Sigmoid colon (tissue), 7 donors: ENCODE data around the gene EGLN3. TPM values are rescaled to one million over a fixed set of nuclear protein-coding genes. Genes with fewer than 3 reads are reported as not detected.
A peak's percentile ranks its signal among the peaks of the same experiment; 100 is the strongest.

Experiments
- DNase-seq: peaks from one replicate; pipeline ENCODE4 v3.0.0-alpha.2; 2019
- H3K27ac ChIP-seq, 4 donors: fragments of 200-600 bp; sonication (generic); one replicate each; pipeline ENCODE4 v1.5.1; 2016 to 2019; ENCODE audit warnings: mild to moderate bottlenecking in 1 of 4
- H3K27me3 ChIP-seq, 3 donors: fragments of 200-600 bp; sonication (generic); one replicate each; pipeline ENCODE4 v1.5.1; 2019; ENCODE audit warnings: mild to moderate bottlenecking in 1 of 3
- H3K36me3 ChIP-seq, 4 donors: fragments of 200-600 bp; sonication (generic); one replicate each; pipeline ENCODE4 v1.5.1; 2016 to 2019
- H3K4me1 ChIP-seq, 4 donors: fragments of 200-600 bp; sonication (generic); one replicate each; pipeline ENCODE4 v1.5.1; 2017 to 2019
- H3K4me3 ChIP-seq, 4 donors: fragments of 200-600 bp; sonication (generic); one replicate each; pipeline ENCODE4 v1.5.1; 2017 to 2019; ENCODE audit warnings: mild to moderate bottlenecking in 2 of 4, moderate library complexity in 1 of 4
- H3K9me3 ChIP-seq, 4 donors: fragments of 200-600 bp in 3 of 4; sonication (generic) in 3 of 4; one replicate each; pipeline versions ENCODE4 v1.5.1 to v1.6.1; 2013 to 2019
- EP300 ChIP-seq, 4 donors: sonication (generic); formaldehyde crosslinking; IDR thresholded peaks; one replicate each; pipeline ENCODE4 v1.6.1; 2017; ENCODE audit warnings: antibody characterized with exemption in 4 of 4
- POLR2A ChIP-seq, 2 donors: fragments of 450-650 bp; IDR thresholded peaks; one replicate each; pipeline ENCODE4 v1.6.1; 2016; ENCODE audit warnings: antibody characterized with exemption in 2 of 2, mild to moderate bottlenecking in 2 of 2, moderate library complexity in 2 of 2
- POLR2AphosphoS5 ChIP-seq, 4 donors: sonication (generic); formaldehyde crosslinking; IDR thresholded peaks; one replicate each; pipeline ENCODE4 v1.6.1; 2017; ENCODE audit warnings: antibody characterized with exemption in 4 of 4
- WGBS, 2 donors: extraction: QIAGEN DNeasy Blood & Tissue Kit; methylation state at CpG; one replicate each; pipeline ENCODE4 v1.1.7; 2013; 5-methylcytosine and 5-hydroxymethylcytosine counted together
- intact Hi-C: fragments of 100-400 bp; cut with DNase I; formaldehyde crosslinking; loops from one replicate; pipeline ENCODE4 v1.15.1; 2023
- polyA plus RNA-seq, 3 donors: library from polyadenylated mRNA; stranded (reverse); fragments of 200-250 nt; gene quantifications; one replicate each; pipeline ENCODE4 v1.2.3, GENCODE V29; 2013
- total RNA-seq, 4 donors: library from RNA; depleted of rRNA; stranded (reverse); fragments of >200 nt; gene quantifications; one replicate each; pipeline ENCODE4 v1.1.0, GENCODE V29; 2016
- TF ChIP-seq, protein P1 (sequence below), 4 experiments: fragments of 450-650 bp in 3 of 4; fragments of 200-600 bp in 1 of 4; IDR thresholded peaks; one replicate each; pipeline ENCODE4 v1.5.1; 2016 to 2019; ENCODE audit warnings: antibody characterized with exemption in 4 of 4, mild to moderate bottlenecking in 3 of 4, moderate library complexity in 2 of 4
- donor health status: healthy with polysubstance abuse.
- donor health status: Bipolar disorder and iron deficiency.
- donor health status: healthy.

Gene EGLN3
- total and polyA plus RNA-seq, 7 donors: 13.0 to 69.1 (median 18.5) TPM

DNA sequence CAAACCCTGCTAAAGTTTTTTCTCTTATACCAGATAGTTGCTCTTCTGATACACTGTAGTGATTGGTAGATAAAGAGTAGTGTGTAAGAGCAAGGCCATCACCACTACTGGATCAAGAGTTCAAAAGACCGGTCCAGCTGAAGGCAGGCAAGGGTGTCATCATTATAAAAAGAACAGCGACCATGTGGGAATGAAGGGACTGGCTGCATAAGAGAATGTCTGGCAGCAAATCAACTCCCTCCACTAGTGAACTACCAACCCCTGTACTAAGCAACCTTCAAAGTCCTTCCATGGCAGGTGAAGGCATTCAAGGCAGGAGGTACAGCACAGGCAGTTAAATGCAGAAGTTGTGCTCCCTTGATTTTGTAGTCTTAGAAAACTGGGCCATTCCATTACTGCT, 53.5 kb downstream of the EGLN3 start:
- 86 to 89% methylated on average over 2 of the region's 2 CpGs for WGBS, 2 donors
- Histone ChIP-seq H3K9me3 (no peaks in the 10 kb centered on the region), H3K27ac (peak overlapping the region in 3 of 4 donors; percentile 18 to 57 (median 55)), H3K4me1 (peaks cover 0 to 6% (median 0%) of the 10 kb centered on the region in 4 donors), H3K27me3 (no peaks in the 10 kb centered on the region), H3K36me3 (no peaks in the 10 kb centered on the region), H3K4me3 (no peak overlapping the region)
- intact Hi-C loops: no loop called here
- TF ChIP-seq, protein P1, sequence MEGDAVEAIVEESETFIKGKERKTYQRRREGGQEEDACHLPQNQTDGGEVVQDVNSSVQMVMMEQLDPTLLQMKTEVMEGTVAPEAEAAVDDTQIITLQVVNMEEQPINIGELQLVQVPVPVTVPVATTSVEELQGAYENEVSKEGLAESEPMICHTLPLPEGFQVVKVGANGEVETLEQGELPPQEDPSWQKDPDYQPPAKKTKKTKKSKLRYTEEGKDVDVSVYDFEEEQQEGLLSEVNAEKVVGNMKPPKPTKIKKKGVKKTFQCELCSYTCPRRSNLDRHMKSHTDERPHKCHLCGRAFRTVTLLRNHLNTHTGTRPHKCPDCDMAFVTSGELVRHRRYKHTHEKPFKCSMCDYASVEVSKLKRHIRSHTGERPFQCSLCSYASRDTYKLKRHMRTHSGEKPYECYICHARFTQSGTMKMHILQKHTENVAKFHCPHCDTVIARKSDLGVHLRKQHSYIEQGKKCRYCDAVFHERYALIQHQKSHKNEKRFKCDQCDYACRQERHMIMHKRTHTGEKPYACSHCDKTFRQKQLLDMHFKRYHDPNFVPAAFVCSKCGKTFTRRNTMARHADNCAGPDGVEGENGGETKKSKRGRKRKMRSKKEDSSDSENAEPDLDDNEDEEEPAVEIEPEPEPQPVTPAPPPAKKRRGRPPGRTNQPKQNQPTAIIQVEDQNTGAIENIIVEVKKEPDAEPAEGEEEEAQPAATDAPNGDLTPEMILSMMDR (IDR thresholded peaks at IDR 0.05): no peak
- TF ChIP-seq EP300 (IDR thresholded peaks at IDR 0.05) (no peak), POLR2A (IDR thresholded peaks at IDR 0.05) (no peak), POLR2AphosphoS5 (IDR thresholded peaks at IDR 0.05) (no peak)
- DNase-seq: no peak

DNA sequence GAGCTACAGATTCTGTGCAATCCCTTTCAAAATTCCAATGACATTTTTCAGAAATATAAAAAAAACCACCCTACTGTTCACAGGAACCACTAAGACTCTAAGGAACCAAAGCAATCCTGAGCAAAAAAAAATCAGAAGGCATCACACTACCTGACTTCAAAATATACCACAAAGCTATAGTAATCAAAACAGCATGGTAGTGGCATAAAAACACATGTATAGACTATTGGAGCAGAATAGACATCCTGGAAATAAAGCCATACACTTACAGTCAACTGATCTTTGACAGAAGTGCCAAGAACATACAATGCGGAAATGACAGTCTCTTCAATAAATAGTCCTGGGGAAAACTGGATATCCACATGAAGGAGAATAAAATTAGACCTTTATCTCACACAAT, 56.5 kb downstream of the EGLN3 start:
- Histone ChIP-seq H3K27me3 (no peaks in the 10 kb centered on the region), H3K36me3 (no peaks in the 10 kb centered on the region), H3K9me3 (no peaks in the 10 kb centered on the region), H3K4me1 (peaks cover 0 to 6% (median 0%) of the 10 kb centered on the region in 4 donors), H3K27ac (no peak overlapping the region), H3K4me3 (no peak overlapping the region)
- intact Hi-C loops: no loop called here
- TF ChIP-seq POLR2A (IDR thresholded peaks at IDR 0.05) (no peak), POLR2AphosphoS5 (IDR thresholded peaks at IDR 0.05) (no peak), EP300 (IDR thresholded peaks at IDR 0.05) (no peak)
- TF ChIP-seq, protein P1 (IDR thresholded peaks at IDR 0.05): no peak
- WGBS, 2 donors: 97 to 98% methylated on average over 1 of the region's 1 CpG
- no peak for DNase-seq

DNA sequence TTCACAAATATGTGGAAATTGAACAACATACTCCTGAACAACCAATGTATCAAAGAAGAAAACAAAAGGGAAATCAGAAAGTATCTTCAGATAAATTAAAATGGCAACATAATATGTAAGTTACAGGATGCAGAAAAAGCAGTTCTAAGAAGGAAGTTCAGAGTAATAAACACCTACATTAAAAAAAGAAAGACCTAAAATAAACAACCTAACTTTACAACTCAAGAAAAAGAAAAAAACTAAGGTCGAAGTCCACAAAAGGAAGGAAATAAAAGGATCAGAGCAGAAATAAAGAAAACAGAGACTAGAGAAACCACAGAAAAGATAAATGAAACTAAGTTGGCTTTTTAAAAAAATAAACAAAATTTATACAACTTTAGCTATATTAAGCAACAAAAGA, 59.2 kb downstream of the EGLN3 start:
- DNase-seq: no peak
- Histone ChIP-seq H3K27ac (no peak overlapping the region), H3K4me3 (no peak overlapping the region), H3K36me3 (no peaks in the 10 kb centered on the region), H3K4me1 (no peaks in the 10 kb centered on the region), H3K9me3 (no peaks in the 10 kb centered on the region), H3K27me3 (no peaks in the 10 kb centered on the region)
- intact Hi-C loops: no loop called here
- TF ChIP-seq POLR2A (IDR thresholded peaks at IDR 0.05): no peak
- TF ChIP-seq EP300 (IDR thresholded peaks at IDR 0.05): no peak
- TF ChIP-seq, protein P1 (IDR thresholded peaks at IDR 0.05): no peak
- TF ChIP-seq POLR2AphosphoS5 (IDR thresholded peaks at IDR 0.05): no peak
- WGBS, 2 donors: 3 to 27% methylated on average over 1 of the region's 1 CpG

DNA sequence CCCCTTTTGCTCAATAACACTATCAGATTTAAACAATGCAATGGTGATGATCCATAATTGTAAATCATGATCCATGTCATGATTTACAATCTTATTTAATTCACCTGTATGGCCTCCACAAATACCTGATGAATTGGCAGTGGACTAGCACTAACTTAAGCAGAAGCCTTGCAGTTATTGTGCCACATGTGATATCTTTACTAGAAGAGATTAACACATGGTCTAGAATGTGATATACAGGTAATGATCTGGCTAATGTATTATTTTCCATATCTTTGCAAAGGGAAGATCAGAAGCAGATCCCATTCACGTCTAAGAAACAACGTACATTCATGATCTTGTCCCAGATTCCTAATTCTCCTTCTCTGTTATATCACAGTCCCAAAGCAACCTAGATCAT, 66.0 kb downstream of the EGLN3 start:
- WGBS, 2 donors: 95 to 96% methylated on average over 2 of the region's 2 CpGs

More for the DNA sequence above, 66.0 kb downstream of the EGLN3 start:
- no peaks in the 10 kb centered on the region for H3K36me3 ChIP-seq
- no peak for DNase-seq
- H3K9me3 ChIP-seq: no peaks in the 10 kb centered on the region
- H3K27me3 ChIP-seq: no peaks in the 10 kb centered on the region
- TF ChIP-seq EP300 (IDR thresholded peaks at IDR 0.05) (no peak), POLR2AphosphoS5 (IDR thresholded peaks at IDR 0.05) (no peak), POLR2A (IDR thresholded peaks at IDR 0.05) (no peak)
- TF ChIP-seq, protein P1 (IDR thresholded peaks at IDR 0.05): no peak
- H3K27ac ChIP-seq: no peak overlapping the region
- intact Hi-C loops: no loop called here
- H3K4me1 ChIP-seq: no peaks in the 10 kb centered on the region
- no peak overlapping the region for H3K4me3 ChIP-seq
